ENCODE measurements around the gene TRAF3. TPM values are rescaled to one million over a fixed set of nuclear protein-coding genes. Genes with fewer than 3 reads are reported as not detected.

The TRAF3 gene
- total RNA-seq, 1 donor from 2014 or later = 10.7 TPM

GRCh38 chr14:102952276-102952675 lies 175.0 kb downstream of the TRAF3 start:
- DNase-seq (ENCODE audit: low read depth in 2 of 2) = no peak

GRCh38 chr14:102953100-102953499 lies 175.9 kb downstream of the TRAF3 start:
- no peak for DNase-seq (ENCODE audit: low read depth in 2 of 2)

- DNase-seq (ENCODE audit: low read depth in 2 of 2) = no peak
Measured at GRCh38 chr14:102954081-102954789, 177.0 kb downstream of the TRAF3 start.

GRCh38 chr14:102955636-102956408 lies 178.6 kb downstream of the TRAF3 start:
- no peak for DNase-seq (ENCODE audit: low read depth in 2 of 2)

GRCh38 chr14:102957222-102957621 lies 180.0 kb downstream of the TRAF3 start:
- DNase-seq (ENCODE audit: low read depth in 2 of 2) = no peak

GRCh38 chr14:102958461-102958860 lies 181.2 kb downstream of the TRAF3 start:
- DNase-seq (ENCODE audit: low read depth in 2 of 2) = no peak

Other genes with a start within 250 kb of the TRAF3 start
- gene RCOR1, start 184.8 kb upstream of the TRAF3 start, total RNA-seq = 7.6 and 8.1 TPM in 2 replicates
- gene AMN, start 145.2 kb downstream of the TRAF3 start, total RNA-seq = under 0.01 and 0.20 TPM in 2 replicates

Measured in lung microvascular endothelial cell (primary cell).